SK-N-SH (cell line): ENCODE data around the gene DPM2. TPM values are rescaled to one million over a fixed set of nuclear protein-coding genes. Genes with fewer than 3 reads are reported as not detected.

Experiments used
- CTCF ChIA-PET: fragments of 300-600, 350-600 bp; formaldehyde crosslinking; extraction: SDS; loops from one replicate; lab custom pipeline; 2021; lab: Yijun Ruan, JAX
- POLR2A ChIA-PET: fragments of 350-600 bp; sonication (Branson Sonifier 250); formaldehyde crosslinking; extraction: SDS; loops from one replicate; lab custom pipeline; 2020; ENCODE audit warnings: antibody characterized with exemption, inconsistent platforms; lab: Yijun Ruan, JAX
- DNase-seq: peaks from one replicate; pipeline ENCODE4 v3.0.0; 2012
- H2AFZ ChIP-seq: fragments of 200-600 bp; sonication (generic); 2 replicates; pipeline ENCODE4 v1.8.1; 2016; ENCODE audit warnings: antibody characterized with exemption, mild to moderate bottlenecking, low read depth
- H3F3A ChIP-seq: fragments of 200-600 bp; sonication (generic); replicated peaks from 2 replicates; pipeline ENCODE3; 2016; ENCODE audit warnings: antibody characterized with exemption, mild to moderate bottlenecking; ENCODE audit not compliant: insufficient read depth
- H3K27ac ChIP-seq, 2 experiments: fragments of 200-500 bp in 1 of 2; fragments of 200-600 bp in 1 of 2; sonication (Bioruptor generic) in 1 of 2; sonication (generic), shearing (Covaris generic) in 1 of 2; 2 replicates each; pipeline versions ENCODE4 v1.5.1 to v1.6.1; 2014 to 2016; ENCODE audit warnings: low read depth in 2 of 2, inconsistent platforms in 1 of 2, low read length in 1 of 2, mild to moderate bottlenecking in 1 of 2, mixed read lengths in 1 of 2
- H3K27me3 ChIP-seq: fragments of 200-600 bp; sonication (generic), shearing (Covaris generic); 2 replicates; pipeline ENCODE4 v1.6.1; 2016; ENCODE audit warnings: mixed run types; ENCODE audit not compliant: insufficient read depth
- H3K36me3 ChIP-seq, 2 experiments: fragments of 200-500 bp in 1 of 2; fragments of 200-600 bp in 1 of 2; sonication (Bioruptor generic) in 1 of 2; sonication (generic) in 1 of 2; replicated peaks in 1 of 2; 2 replicates each; pipeline versions ENCODE3 to v1.5.1; 2014 to 2016; ENCODE audit warnings: low read length in 1 of 2, mild to moderate bottlenecking in 1 of 2; ENCODE audit not compliant: insufficient read depth in 2 of 2, control insufficient read depth in 1 of 2
- H3K4me1 ChIP-seq, 2 experiments: fragments of 200-500 bp in 1 of 2; fragments of 200-600 bp in 1 of 2; sonication (Bioruptor generic) in 1 of 2; sonication (generic), shearing (Covaris generic) in 1 of 2; 2 replicates each; pipeline versions ENCODE4 v1.5.1 to v1.6.1; 2014 to 2016; ENCODE audit warnings: low read depth in 1 of 2, low read length in 1 of 2, mixed run types in 1 of 2; ENCODE audit not compliant: insufficient read depth in 2 of 2, control insufficient read depth in 1 of 2
- H3K4me2 ChIP-seq: fragments of 200-600 bp; sonication (generic), shearing (Covaris generic); 2 replicates; pipeline ENCODE4 v1.6.1; 2017; ENCODE audit warnings: mixed run types
- H3K4me3 ChIP-seq, 2 experiments: fragments of 200-500 bp in 1 of 2; fragments of 200-600 bp in 1 of 2; sonication (Bioruptor generic) in 1 of 2; sonication (generic), shearing (Covaris generic) in 1 of 2; 2 replicates each; pipeline versions ENCODE4 v1.5.1 to v1.8.1; 2014 to 2016; ENCODE audit warnings: low read depth in 2 of 2, inconsistent platforms in 1 of 2, low read length in 1 of 2, mild to moderate bottlenecking in 1 of 2, mixed read lengths in 1 of 2, moderate library complexity in 1 of 2
- H3K79me2 ChIP-seq: fragments of 200-600 bp; sonication (generic); 2 replicates; pipeline ENCODE4 v1.8.1; 2017; ENCODE audit warnings: mild to moderate bottlenecking; ENCODE audit not compliant: insufficient read depth
- H3K9ac ChIP-seq: fragments of 200-600 bp; sonication (generic); 2 replicates; pipeline ENCODE4 v1.6.1; 2017; ENCODE audit warnings: mixed run types
- H3K9me2 ChIP-seq: fragments of 200-600 bp; sonication (generic); 2 replicates; pipeline ENCODE4 v1.6.1; 2017; ENCODE audit warnings: mixed run types
- H3K9me3 ChIP-seq: fragments of 200-600 bp; sonication (generic); 2 replicates; pipeline ENCODE4 v1.6.1; 2017; ENCODE audit warnings: mixed run types, mild to moderate bottlenecking, moderate library complexity
- H4K20me1 ChIP-seq: fragments of 200-600 bp; sonication (generic); 2 replicates; pipeline ENCODE4 v1.6.1; 2017; ENCODE audit warnings: mild to moderate bottlenecking, mixed run types; ENCODE audit not compliant: insufficient read depth
- FOXJ3 ChIP-seq: sonication (generic); formaldehyde crosslinking; IDR thresholded peaks from 2 replicates; pipeline ENCODE4 v1.5.1; 2020; ENCODE audit warnings: mild to moderate bottlenecking, missing genetic modification reagents
- FOXM1 ChIP-seq: IDR thresholded peaks from 2 replicates; pipeline ENCODE4 v1.4.0; 2012; ENCODE audit warnings: low read depth, mild to moderate bottlenecking
- GABPA ChIP-seq: IDR thresholded peaks from 2 replicates; pipeline ENCODE4 v1.4.0; 2012; ENCODE audit warnings: low read depth, mild to moderate bottlenecking
- NFIC ChIP-seq: IDR thresholded peaks from 2 replicates; pipeline ENCODE4 v1.4.0; 2012; ENCODE audit warnings: borderline replicate concordance
- RAD21 ChIP-seq: IDR thresholded peaks from 2 replicates; pipeline ENCODE4 v1.6.1; 2012; ENCODE audit warnings: mild to moderate bottlenecking, low read length
- SMC3 ChIP-seq: IDR thresholded peaks from 2 replicates; pipeline ENCODE4 v1.6.1; 2012; ENCODE audit warnings: low read depth, low read length, improper control_type of control experiment
- TCF12 ChIP-seq: IDR thresholded peaks from 2 replicates; pipeline ENCODE4 v1.4.0; 2012
- WGBS: methylation state at CpG from one replicate; pipeline ENCODE4 v1.1.6; 2017; ENCODE audit warnings: low lambda C conversion rate; 5-methylcytosine and 5-hydroxymethylcytosine counted together
- polyA plus RNA-seq, 3 experiments: library from polyadenylated mRNA; depleted of rRNA; stranded (reverse); fragments of >200 nt; gene quantifications; 2 replicates each; pipeline ENCODE4 v1.2.3, GENCODE V29; 2012
- TF ChIP-seq, protein P1 (sequence below): IDR thresholded peaks from 2 replicates; pipeline ENCODE4 v1.6.1; 2012; ENCODE audit warnings: mild to moderate bottlenecking, low read depth, low read length, moderate library complexity
- TF ChIP-seq, protein P2 (sequence below): IDR thresholded peaks from 2 replicates; pipeline ENCODE4; 2012
- TF ChIP-seq, protein P3 (sequence below): fragments of 200-600 bp; sonication (generic); IDR thresholded peaks from 2 replicates; pipeline ENCODE4 v1.6.1; 2017; ENCODE audit warnings: antibody characterized with exemption, mild to moderate bottlenecking, moderate library complexity

The DPM2 gene
- polyA plus RNA-seq, 1 of the 3 experiments (the other 2 are of a cell fraction), result 106 TPM

DNA sequence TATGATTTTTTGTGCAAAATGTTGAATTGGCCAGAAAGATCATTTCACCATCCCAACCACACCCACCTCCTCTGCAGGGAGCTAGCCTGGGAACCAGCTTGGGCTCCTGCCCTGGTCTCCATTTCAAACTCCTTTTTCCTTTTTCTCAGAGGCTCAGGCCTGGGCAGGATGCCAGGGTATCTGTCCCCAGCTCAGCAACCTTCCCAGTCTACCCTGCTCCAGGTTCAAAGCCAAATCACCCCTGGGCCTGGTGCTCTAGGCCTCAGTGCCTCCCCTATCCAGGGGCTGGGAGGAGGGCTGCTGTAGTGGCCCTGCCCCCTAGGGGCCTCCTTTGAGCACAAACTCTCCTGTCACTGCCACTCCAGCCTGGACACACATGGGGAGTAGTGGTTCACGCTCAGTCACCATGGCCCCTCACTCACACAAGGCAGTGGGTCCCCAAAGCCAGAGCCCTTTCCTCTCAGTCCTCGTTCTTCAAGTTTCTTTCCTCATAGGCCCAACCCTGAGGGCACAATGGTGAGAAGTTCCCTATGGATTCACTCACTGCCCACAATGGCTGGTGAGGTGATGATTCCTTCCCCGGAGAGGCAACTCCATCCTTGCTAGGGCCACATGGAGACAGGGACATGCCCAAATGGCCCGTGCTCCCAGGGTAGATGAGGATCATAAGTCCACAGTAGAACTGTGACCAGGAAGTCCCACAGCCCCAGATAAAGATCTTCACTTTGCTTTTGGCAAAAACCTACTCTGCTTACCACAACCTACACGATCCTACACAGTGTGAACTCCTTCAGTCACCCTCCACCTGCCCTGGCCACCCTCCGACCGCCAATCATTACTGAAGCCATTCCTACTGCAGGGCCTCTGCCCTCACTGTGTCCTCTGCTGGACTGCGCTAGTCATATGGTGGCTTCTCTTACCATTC is 19.2 kb downstream of the DPM2 start:
- H4K20me1 ChIP-seq, result no peaks in the 10 kb centered on the region
- no peak overlapping the region for H3K4me3 ChIP-seq
- CTCF ChIA-PET, result interaction anchor here (0.6 to 7.0 kb wide), 12 partner anchors 19 to 615 kb away, joined by 3 to 41 read pairs (median 4); partner anchors contain the start of genes AK1, ST6GALNAC6 and TOR2A
- no peaks in the 10 kb centered on the region for H3K9me3 ChIP-seq
- H3K27me3 ChIP-seq, result no peaks in the 10 kb centered on the region
- peak overlapping the region; percentile 58 for H3K4me2 ChIP-seq
- WGBS, result 85% methylated on average over 7 of the region's 8 CpGs
- H3K4me1 ChIP-seq, result peaks cover 28 to 40% of the 10 kb centered on the region in 2 experiments; a peak in 3 of 4 replicates
- TF ChIP-seq FOXJ3 (CRISPR knock-in tag), result no peak
- TF ChIP-seq, protein P1, sequence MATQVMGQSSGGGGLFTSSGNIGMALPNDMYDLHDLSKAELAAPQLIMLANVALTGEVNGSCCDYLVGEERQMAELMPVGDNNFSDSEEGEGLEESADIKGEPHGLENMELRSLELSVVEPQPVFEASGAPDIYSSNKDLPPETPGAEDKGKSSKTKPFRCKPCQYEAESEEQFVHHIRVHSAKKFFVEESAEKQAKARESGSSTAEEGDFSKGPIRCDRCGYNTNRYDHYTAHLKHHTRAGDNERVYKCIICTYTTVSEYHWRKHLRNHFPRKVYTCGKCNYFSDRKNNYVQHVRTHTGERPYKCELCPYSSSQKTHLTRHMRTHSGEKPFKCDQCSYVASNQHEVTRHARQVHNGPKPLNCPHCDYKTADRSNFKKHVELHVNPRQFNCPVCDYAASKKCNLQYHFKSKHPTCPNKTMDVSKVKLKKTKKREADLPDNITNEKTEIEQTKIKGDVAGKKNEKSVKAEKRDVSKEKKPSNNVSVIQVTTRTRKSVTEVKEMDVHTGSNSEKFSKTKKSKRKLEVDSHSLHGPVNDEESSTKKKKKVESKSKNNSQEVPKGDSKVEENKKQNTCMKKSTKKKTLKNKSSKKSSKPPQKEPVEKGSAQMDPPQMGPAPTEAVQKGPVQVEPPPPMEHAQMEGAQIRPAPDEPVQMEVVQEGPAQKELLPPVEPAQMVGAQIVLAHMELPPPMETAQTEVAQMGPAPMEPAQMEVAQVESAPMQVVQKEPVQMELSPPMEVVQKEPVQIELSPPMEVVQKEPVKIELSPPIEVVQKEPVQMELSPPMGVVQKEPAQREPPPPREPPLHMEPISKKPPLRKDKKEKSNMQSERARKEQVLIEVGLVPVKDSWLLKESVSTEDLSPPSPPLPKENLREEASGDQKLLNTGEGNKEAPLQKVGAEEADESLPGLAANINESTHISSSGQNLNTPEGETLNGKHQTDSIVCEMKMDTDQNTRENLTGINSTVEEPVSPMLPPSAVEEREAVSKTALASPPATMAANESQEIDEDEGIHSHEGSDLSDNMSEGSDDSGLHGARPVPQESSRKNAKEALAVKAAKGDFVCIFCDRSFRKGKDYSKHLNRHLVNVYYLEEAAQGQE, result no peak
- no peak for TF ChIP-seq SMC3
- no peak for TF ChIP-seq GABPA
- peak; percentile 19; the same call in 1 of the 2 replicates for TF ChIP-seq NFIC
- no peak for TF ChIP-seq RAD21
- TF ChIP-seq TCF12, result no peak
- TF ChIP-seq, protein P2, sequence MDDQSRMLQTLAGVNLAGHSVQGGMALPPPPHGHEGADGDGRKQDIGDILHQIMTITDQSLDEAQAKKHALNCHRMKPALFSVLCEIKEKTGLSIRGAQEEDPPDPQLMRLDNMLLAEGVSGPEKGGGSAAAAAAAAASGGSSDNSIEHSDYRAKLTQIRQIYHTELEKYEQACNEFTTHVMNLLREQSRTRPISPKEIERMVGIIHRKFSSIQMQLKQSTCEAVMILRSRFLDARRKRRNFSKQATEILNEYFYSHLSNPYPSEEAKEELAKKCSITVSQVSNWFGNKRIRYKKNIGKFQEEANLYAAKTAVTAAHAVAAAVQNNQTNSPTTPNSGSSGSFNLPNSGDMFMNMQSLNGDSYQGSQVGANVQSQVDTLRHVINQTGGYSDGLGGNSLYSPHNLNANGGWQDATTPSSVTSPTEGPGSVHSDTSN, result no peak
- TF ChIP-seq, protein P3, sequence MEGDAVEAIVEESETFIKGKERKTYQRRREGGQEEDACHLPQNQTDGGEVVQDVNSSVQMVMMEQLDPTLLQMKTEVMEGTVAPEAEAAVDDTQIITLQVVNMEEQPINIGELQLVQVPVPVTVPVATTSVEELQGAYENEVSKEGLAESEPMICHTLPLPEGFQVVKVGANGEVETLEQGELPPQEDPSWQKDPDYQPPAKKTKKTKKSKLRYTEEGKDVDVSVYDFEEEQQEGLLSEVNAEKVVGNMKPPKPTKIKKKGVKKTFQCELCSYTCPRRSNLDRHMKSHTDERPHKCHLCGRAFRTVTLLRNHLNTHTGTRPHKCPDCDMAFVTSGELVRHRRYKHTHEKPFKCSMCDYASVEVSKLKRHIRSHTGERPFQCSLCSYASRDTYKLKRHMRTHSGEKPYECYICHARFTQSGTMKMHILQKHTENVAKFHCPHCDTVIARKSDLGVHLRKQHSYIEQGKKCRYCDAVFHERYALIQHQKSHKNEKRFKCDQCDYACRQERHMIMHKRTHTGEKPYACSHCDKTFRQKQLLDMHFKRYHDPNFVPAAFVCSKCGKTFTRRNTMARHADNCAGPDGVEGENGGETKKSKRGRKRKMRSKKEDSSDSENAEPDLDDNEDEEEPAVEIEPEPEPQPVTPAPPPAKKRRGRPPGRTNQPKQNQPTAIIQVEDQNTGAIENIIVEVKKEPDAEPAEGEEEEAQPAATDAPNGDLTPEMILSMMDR, result peak; percentile 17
- no peak for TF ChIP-seq FOXM1
- H3K27ac ChIP-seq, result peak overlapping the region; percentile 30 to 95; a peak in 3 of 4 replicates
- POLR2A ChIA-PET, result interaction anchor here (0.6 kb wide), 1 partner anchor 48 kb away, joined by 5 read pairs; no protein-coding TSS in a partner anchor
- no peak overlapping the region; the same call in 1 of the 2 replicates for H3K9ac ChIP-seq
- H3K9me2 ChIP-seq, result no peaks in the 10 kb centered on the region
- H3K79me2 ChIP-seq, result peaks cover 14% of the 10 kb centered on the region
- H3K36me3 ChIP-seq, result no peaks in the 10 kb centered on the region
- no peak overlapping the region for H2AFZ ChIP-seq
- peaks cover 36% of the 10 kb centered on the region for H3F3A ChIP-seq
- DNase-seq, result peak; percentile 55
